ENCODE results near the gene THADA. TPM values are rescaled to one million over a fixed set of nuclear protein-coding genes. Genes with fewer than 3 reads are reported as not detected.
A peak's percentile ranks its signal among the peaks of the same experiment; 100 is the strongest.
"Not testable (repeated sequence)": the region's sequence is repeated elsewhere in the genome, so short reads cannot be mapped to it uniquely, and the experiment has no call there.

Gene THADA
- 18.4 TPM for total RNA-seq
- long read RNA-seq, partial matches to known transcripts = 4 of 10 reads
- long read RNA-seq, other reads (novel, unspliced or antisense) = 6 of 10 reads

GRCh38 chr2:43595603-43596412 lies at the start of gene THADA:
THADA (minus strand) TSS chr2:43596038; CDS start chr2:43592392, 3,646 bp downstream.
- intact Hi-C loops (cut with DNase I) = no loop called here
- peak; percentile 98 for DNase-seq (ENCODE audit: low spot score)

DNA sequence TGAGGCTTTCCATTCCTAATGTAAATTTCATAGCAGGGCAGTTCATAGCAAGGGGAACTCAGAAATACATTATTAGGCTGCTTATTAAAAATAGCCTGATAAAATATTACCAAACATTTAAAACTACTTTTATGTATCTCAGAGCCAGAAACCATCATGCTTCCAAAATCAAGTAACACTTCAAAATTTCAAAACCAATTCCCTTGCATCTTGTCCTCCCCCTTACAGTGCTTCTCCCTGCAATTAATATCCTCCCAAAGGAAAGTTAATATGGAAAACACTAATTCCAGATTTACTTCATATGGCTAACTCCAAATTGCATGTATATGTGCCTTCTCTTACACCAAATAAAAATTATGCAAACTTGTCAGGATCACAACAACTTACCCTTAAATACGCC lies 47.8 kb upstream of the THADA start:
- intact Hi-C loops (cut with DNase I) = no loop called here

GRCh38 chr2:43642363-43642762 lies 46.5 kb upstream of the THADA start:
- DNase-seq (ENCODE audit: low spot score) = no peak
- intact Hi-C loops (cut with DNase I) = no loop called here

More for the DNA sequence above, 47.8 kb upstream of the THADA start:
- no peak for DNase-seq (ENCODE audit: low spot score)

- peak; percentile 93 for DNase-seq (ENCODE audit: low spot score)
- intact Hi-C loops (cut with DNase I) = no loop called here
These were observed 41.4 kb upstream of the THADA start, which contains the start of gene PLEKHH2 for GRCh38 chr2:43637030-43637803. PLEKHH2 (plus strand) TSS chr2:43637260; CDS start chr2:43644674, 7,414 bp downstream.

GRCh38 chr2:43636621-43637020 lies 40.8 kb upstream of the THADA start:
- DNase-seq (ENCODE audit: low spot score) = no peak

DNA sequence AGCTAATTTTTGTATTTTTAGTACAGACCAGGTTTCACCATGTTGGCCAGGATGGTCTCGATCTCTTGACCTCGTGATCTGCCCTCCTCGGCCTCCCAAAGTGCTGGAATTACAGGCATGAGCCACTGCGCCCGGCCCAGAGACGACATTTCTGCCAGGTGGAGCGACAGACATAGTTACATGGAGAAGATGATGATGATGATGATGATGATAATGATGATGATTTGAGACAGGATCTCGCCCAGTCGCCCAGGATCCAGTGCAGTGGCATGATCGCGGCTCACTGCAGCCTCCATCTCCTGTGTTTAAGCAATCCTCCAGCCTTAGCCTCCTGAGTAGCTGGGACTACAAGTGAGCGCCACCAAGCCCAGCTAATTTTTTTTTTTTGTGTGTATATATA lies 40.3 kb upstream of the THADA start:
- not testable (repeated sequence) for DNase-seq (ENCODE audit: low spot score)

More at GRCh38 chr2:43636621-43637020, 40.8 kb upstream of the THADA start:
- intact Hi-C loops (cut with DNase I) = no loop called here

DNA sequence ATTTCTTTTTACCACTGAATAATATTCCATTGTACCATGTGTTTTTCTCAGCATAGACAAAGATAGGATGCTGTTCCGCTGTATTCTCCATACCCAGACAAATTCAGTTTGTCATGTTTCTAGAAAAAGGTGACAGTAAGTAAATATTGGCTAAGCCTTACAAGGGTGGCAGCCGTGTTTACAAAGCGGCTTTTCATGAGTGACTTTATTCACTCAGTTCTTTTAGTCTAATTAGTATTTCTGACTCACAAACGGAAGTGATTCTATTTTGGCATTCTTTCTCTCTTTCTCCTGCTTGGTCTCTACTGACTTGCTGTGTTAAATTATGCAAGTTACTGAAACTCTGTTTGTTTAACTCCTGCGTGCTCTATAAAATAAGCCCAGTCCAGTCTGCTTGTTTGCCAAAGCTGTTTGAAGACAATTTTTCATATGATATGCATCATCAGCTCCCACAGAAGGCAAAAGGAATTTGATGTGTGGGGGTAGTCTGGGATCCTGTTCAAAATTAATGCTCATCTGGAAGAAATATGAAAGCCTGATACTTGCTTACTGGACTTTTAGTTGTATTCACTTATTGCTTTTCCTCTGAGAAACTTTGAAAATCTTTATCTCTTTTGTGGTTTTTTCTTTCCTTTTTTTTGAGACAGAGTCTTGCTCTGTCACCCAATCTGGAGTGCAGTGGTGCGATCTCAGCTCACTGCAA lies 38.9 kb upstream of the THADA start:
- intact Hi-C loops (cut with DNase I) = no loop called here
- DNase-seq (ENCODE audit: low spot score) = no peak

More for the DNA sequence above, 40.3 kb upstream of the THADA start:
- intact Hi-C loops (cut with DNase I) = not testable (repeated sequence)

- intact Hi-C loops (cut with DNase I) = no loop called here
- no peak for DNase-seq (ENCODE audit: low spot score)
These were observed 35.9 kb upstream of the THADA start for GRCh38 chr2:43631618-43632317.

GRCh38 chr2:43622931-43623451 lies 27.2 kb upstream of the THADA start:
- DNase-seq (ENCODE audit: low spot score) = no peak
- intact Hi-C loops (cut with DNase I) = no loop called here

- DNase-seq (ENCODE audit: low spot score) = no peak
- intact Hi-C loops (cut with DNase I) = loop anchor here (10.0 kb wide), 1 partner anchor 255 kb away; no protein-coding TSS in a partner anchor
These were observed 23.7 kb upstream of the THADA start for GRCh38 chr2:43619511-43619910.

DNA sequence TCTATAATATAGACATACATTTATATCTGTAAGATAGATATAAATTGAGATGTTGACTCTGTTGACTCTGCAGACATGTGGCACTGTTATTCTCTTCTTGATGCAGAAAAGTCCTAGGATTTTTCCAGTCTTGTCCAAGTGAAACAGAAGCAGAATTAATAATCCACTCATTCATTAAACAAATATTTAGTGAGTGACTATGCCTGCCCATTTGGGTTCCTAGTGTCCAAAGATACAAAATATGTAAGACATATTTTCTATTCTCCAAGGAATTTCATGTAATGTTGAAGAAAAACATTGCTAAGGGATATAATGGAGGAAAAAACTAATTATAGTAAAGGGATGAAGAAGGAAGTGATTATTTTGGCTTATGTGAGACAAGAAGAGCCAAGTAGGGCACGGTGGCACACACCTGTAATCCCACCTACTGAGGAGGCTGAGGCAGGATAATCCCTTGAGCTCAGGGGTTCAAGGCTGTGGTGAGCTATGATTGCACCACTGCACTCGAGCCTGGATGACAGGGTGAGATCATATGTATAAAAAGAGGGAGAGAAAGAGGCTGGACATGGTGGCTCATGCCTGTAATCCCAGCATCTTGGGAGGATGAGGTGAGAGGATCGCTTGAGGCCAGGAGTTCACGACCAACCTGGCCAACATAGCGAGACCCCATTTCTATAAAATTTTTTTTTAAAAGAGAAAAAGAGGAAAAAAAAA lies 21.3 kb upstream of the THADA start:
- no peak for DNase-seq (ENCODE audit: low spot score)
- intact Hi-C loops (cut with DNase I) = loop anchor here (10.0 kb wide), 1 partner anchor 258 kb away; no protein-coding TSS in a partner anchor

DNA sequence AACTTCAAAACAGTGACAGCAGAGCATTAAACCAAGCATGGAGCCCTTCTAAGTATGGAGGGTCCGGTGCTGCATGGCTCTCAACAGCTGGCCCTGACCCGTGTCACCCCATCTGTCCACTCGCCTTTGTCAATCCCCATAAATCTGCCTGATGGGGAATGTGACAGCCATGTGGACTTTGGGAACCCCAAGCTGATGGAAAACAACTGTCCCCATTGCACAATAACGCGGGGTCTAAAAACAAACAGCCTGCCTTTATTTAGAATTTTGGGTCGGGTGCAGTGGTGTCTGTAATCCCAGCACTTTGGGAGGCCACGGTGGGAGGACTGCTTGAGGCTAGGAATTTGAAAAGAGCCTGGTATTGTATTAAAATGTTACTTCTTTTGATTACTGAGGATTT lies 17.1 kb upstream of the THADA start:
- DNase-seq (ENCODE audit: low spot score) = no peak
- intact Hi-C loops (cut with DNase I) = loop anchor here (5.0 to 10.0 kb wide), 2 partner anchors 159 to 262 kb away; partner anchors contain the start of gene DYNC2LI1

- DNase-seq (ENCODE audit: low spot score) = no peak
- intact Hi-C loops (cut with DNase I) = loop anchor here (5.0 to 10.0 kb wide), 2 partner anchors 160 to 263 kb away; partner anchors contain the start of gene DYNC2LI1
These were observed 16.4 kb upstream of the THADA start for GRCh38 chr2:43611987-43612894.

DNA sequence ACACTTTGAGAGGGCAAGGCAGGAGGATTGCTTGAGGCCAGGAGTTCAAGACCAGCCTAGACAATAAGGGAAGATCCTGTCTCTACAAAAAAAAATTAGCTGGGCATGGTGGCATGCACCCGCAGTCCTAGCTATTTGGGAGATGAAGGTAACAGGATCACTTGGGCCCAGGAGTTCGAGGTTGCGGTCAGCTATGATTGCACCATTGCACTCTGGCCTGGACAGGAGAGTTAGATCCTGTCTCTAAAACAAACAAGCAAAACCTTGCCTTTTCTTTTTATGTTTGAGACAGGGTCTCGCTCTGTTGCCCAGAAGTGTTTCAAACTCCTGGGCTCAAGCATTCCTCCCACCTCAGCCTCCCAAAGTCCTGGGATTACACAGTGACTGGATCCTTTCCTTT lies 14.5 kb upstream of the THADA start:
- DNase-seq (ENCODE audit: low spot score) = no peak
- intact Hi-C loops (cut with DNase I) = loop anchor here (5.0 to 10.0 kb wide), 2 partner anchors 162 to 264 kb away; partner anchors contain the start of gene DYNC2LI1

GRCh38 chr2:43609290-43609918 lies 13.6 kb upstream of the THADA start:
- no peak for DNase-seq (ENCODE audit: low spot score)
- intact Hi-C loops (cut with DNase I) = loop anchor here (5.0 kb wide), 1 partner anchor 782 kb away; no protein-coding TSS in a partner anchor

DNA sequence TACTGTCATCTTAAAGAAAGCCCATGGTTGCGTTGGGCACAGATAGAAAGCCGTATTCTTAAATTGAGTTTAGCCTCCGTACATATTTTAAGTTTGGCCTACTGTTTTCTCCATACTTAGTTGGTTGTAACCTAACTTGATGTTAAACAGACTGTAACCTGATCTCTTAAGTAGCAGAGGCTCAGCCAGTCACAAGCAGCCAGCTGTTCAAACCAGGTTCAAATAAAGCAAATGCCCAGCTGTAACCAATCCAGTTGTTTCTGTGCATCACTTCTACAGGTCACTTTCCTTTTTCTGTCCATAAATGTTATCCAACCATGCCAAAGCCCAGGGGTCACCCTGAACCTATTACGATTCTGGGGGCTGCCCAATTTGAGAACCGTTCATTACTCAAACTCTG lies 10.0 kb upstream of the THADA start:
- no peak for DNase-seq (ENCODE audit: low spot score)
- intact Hi-C loops (cut with DNase I) = loop anchor here (5.0 kb wide), 1 partner anchor 779 kb away; no protein-coding TSS in a partner anchor
